ENCODE data around the gene FSD1. TPM values are rescaled to one million over a fixed set of nuclear protein-coding genes. Genes with fewer than 3 reads are reported as not detected.
A peak's percentile ranks its signal among the peaks of the same experiment; 100 is the strongest.

The FSD1 gene
- total and polyA plus RNA-seq, 9 of the 15 experiments (the other 6 are each of a cell fraction or from before 2014, with no cell fraction given) = 0.11 to 1.9 (median 0.94) TPM; not detected in 1

DNA sequence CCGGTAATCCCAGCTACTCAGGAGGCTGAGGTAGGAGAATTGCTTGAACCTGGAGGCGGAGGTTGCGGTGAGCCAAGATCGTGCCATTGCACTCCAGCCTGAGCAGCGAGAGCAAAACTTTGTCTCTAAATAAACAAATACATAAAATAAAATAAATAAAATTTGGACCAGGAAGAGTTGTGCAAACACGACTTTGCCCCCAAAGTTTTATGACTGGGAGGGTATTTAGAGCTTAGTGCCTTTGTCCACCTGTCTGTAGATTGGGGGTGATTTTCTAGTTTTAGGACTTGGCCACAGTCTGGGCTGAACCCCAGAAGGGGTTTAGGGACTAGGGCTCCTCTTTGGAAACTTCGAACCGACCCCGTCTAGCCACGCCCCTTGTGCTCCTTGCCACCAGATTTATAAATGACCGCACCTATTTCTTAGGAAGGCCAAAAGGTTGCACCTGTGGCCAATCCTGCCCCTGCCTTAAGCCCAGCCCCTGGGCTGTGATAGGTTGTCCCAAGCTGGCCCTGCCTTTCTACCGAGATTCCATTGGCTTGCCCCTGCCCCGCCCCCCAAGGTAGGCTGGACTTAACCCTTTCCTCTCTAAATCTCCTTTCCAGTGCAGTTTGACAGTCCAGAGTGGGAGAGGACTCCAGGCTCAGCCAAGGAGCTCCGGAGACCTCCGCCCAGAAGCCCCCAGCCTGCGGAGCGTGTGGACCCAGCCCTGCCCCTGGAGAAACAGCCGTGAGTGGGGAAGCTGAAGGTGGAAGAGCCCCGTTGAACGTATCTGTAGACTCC, 20.0 kb upstream of the FSD1 start (continued):
- TF ChIP-seq, protein P1, sequence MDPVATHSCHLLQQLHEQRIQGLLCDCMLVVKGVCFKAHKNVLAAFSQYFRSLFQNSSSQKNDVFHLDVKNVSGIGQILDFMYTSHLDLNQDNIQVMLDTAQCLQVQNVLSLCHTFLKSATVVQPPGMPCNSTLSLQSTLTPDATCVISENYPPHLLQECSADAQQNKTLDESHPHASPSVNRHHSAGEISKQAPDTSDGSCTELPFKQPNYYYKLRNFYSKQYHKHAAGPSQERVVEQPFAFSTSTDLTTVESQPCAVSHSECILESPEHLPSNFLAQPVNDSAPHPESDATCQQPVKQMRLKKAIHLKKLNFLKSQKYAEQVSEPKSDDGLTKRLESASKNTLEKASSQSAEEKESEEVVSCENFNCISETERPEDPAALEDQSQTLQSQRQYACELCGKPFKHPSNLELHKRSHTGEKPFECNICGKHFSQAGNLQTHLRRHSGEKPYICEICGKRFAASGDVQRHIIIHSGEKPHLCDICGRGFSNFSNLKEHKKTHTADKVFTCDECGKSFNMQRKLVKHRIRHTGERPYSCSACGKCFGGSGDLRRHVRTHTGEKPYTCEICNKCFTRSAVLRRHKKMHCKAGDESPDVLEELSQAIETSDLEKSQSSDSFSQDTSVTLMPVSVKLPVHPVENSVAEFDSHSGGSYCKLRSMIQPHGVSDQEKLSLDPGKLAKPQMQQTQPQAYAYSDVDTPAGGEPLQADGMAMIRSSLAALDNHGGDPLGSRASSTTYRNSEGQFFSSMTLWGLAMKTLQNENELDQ (CRISPR knock-in tag; IDR thresholded peaks at IDR 0.05; ENCODE audit: borderline replicate concordance) = no peak
- no peak for TF ChIP-seq NR2C1 (IDR thresholded peaks at IDR 0.05)
- no peak for TF ChIP-seq NR2C1 (tag; IDR thresholded peaks at IDR 0.05)
- TF ChIP-seq MEF2A (IDR thresholded peaks at IDR 0.05; ENCODE audit: control insufficient read depth, low read depth, low read length) = no peak
- TF ChIP-seq, protein P2, sequence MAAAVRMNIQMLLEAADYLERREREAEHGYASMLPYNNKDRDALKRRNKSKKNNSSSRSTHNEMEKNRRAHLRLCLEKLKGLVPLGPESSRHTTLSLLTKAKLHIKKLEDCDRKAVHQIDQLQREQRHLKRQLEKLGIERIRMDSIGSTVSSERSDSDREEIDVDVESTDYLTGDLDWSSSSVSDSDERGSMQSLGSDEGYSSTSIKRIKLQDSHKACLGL (CRISPR knock-in tag; IDR thresholded peaks at IDR 0.05; ENCODE audit: borderline replicate concordance, poor library complexity, severe bottlenecking) = no peak
- no peak for TF ChIP-seq DDX20 (tag; IDR thresholded peaks at IDR 0.05; ENCODE audit: low read depth)
- TF ChIP-seq, protein P3, sequence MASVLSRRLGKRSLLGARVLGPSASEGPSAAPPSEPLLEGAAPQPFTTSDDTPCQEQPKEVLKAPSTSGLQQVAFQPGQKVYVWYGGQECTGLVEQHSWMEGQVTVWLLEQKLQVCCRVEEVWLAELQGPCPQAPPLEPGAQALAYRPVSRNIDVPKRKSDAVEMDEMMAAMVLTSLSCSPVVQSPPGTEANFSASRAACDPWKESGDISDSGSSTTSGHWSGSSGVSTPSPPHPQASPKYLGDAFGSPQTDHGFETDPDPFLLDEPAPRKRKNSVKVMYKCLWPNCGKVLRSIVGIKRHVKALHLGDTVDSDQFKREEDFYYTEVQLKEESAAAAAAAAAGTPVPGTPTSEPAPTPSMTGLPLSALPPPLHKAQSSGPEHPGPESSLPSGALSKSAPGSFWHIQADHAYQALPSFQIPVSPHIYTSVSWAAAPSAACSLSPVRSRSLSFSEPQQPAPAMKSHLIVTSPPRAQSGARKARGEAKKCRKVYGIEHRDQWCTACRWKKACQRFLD (CRISPR knock-in tag; IDR thresholded peaks at IDR 0.05) = no peak
- no peak for TF ChIP-seq SIRT6 (IDR thresholded peaks at IDR 0.05; ENCODE audit: low read depth, low read length)
- TF ChIP-seq PTBP1 (IDR thresholded peaks at IDR 0.05; ENCODE audit: low read depth, low read length) = no peak
- TF ChIP-seq ZNF444 (CRISPR knock-in tag; IDR thresholded peaks at IDR 0.05) = no peak
- no peak for TF ChIP-seq GABPA (tag; conservative IDR thresholded peaks at IDR 0.05; ENCODE audit: low read depth)
- no peak for TF ChIP-seq NCOA1 (IDR thresholded peaks at IDR 0.05; ENCODE audit: low read depth)
- TF ChIP-seq TCF3 (CRISPR knock-in tag; IDR thresholded peaks at IDR 0.05) = no peak
- peak; percentile 53; the same call in 1 of the 2 replicates for TF ChIP-seq MBD2 (IDR thresholded peaks at IDR 0.05; ENCODE audit: borderline replicate concordance, low read depth)
- TF ChIP-seq PHB (CRISPR knock-in tag; IDR thresholded peaks at IDR 0.05) = no peak
- no peak for TF ChIP-seq MEF2D (tag; conservative IDR thresholded peaks at IDR 0.05; ENCODE audit: low read depth)
- peak; percentile 97 for TF ChIP-seq NFYB (IDR thresholded peaks at IDR 0.05; ENCODE audit: extremely low read depth, insufficient read length)
- no peak for TF ChIP-seq BRD9 (IDR thresholded peaks at IDR 0.05; ENCODE audit: low read depth, partially characterized antibody)
- no peak for TF ChIP-seq SMARCB1 (IDR thresholded peaks at IDR 0.05; ENCODE audit: insufficient read length, low read depth)
- no peak for TF ChIP-seq FUS (optimal IDR thresholded peaks at IDR 0.05; ENCODE audit: low read depth, low read length)
- no peak for TF ChIP-seq PML (IDR thresholded peaks at IDR 0.05; ENCODE audit: low read length)
- TF ChIP-seq, protein P4, sequence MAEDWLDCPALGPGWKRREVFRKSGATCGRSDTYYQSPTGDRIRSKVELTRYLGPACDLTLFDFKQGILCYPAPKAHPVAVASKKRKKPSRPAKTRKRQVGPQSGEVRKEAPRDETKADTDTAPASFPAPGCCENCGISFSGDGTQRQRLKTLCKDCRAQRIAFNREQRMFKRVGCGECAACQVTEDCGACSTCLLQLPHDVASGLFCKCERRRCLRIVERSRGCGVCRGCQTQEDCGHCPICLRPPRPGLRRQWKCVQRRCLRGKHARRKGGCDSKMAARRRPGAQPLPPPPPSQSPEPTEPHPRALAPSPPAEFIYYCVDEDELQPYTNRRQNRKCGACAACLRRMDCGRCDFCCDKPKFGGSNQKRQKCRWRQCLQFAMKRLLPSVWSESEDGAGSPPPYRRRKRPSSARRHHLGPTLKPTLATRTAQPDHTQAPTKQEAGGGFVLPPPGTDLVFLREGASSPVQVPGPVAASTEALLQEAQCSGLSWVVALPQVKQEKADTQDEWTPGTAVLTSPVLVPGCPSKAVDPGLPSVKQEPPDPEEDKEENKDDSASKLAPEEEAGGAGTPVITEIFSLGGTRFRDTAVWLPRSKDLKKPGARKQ (CRISPR knock-in tag; IDR thresholded peaks at IDR 0.05) = no peak
- no peak for TF ChIP-seq SIN3B (IDR thresholded peaks at IDR 0.05; ENCODE audit: low read depth)
- peak; percentile 76 for TF ChIP-seq SP1 (CRISPR knock-in tag; IDR thresholded peaks at IDR 0.05)
